Measurements from ENCODE around the gene ANKRD53. TPM values are rescaled to one million over a fixed set of nuclear protein-coding genes. Genes with fewer than 3 reads are reported as not detected.

Gene ANKRD53
- total RNA-seq, 1 donor from 2014 or later = 0.75 TPM

DNA sequence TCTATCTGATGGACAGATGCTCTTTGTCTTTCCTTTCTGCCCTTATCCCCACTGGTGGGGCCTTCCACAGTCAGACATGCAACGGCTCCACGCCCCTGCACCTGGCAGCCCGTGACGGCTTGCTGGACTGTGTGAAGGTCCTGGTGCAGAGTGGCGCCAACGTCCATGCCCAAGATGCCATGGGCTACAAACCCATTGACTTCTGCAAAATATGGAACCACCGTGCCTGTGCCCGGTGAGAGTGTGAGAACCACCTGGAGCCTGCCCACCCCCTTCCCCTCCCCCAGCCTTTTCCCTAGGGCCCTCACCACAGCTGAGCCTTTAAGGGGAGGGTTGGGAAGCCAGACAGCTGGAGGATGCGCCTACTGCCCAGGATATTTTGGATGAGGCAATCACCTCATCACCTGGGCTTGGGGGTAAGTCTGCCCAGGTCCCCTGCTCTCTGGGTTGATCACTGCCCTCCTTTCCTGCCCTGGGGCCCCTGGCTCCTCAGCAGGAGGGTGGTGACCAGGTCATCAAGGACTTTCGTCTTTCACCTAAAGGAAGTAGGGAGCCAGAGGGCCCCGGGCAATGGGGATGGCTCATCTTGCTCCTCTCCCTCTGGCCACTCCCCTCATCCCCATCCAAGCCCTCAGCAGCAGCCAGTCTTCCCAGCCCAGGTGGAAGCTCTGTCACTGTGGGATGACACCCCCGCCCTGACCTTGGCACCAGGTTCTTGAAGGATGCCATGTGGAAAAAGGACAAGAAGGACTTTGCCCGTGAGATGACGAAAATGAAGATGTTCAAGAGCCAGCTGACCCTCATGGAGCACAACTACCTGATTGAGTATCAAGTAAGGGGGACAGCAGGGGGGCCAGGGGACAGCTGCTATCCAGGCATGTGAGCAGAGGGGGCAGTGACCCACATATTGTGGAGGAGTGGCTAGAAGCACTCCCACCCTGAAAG is 3.7 kb downstream of the ANKRD53 start:
- no peak for DNase-seq (ENCODE audit: low read depth)
- no peak overlapping the region for H3K4me3 ChIP-seq (ENCODE audit: low read depth, low read length)
- TF ChIP-seq, protein P1, sequence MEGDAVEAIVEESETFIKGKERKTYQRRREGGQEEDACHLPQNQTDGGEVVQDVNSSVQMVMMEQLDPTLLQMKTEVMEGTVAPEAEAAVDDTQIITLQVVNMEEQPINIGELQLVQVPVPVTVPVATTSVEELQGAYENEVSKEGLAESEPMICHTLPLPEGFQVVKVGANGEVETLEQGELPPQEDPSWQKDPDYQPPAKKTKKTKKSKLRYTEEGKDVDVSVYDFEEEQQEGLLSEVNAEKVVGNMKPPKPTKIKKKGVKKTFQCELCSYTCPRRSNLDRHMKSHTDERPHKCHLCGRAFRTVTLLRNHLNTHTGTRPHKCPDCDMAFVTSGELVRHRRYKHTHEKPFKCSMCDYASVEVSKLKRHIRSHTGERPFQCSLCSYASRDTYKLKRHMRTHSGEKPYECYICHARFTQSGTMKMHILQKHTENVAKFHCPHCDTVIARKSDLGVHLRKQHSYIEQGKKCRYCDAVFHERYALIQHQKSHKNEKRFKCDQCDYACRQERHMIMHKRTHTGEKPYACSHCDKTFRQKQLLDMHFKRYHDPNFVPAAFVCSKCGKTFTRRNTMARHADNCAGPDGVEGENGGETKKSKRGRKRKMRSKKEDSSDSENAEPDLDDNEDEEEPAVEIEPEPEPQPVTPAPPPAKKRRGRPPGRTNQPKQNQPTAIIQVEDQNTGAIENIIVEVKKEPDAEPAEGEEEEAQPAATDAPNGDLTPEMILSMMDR (conservative IDR thresholded peaks at IDR 0.05; ENCODE audit: low read depth, low read length) = no peak

DNA sequence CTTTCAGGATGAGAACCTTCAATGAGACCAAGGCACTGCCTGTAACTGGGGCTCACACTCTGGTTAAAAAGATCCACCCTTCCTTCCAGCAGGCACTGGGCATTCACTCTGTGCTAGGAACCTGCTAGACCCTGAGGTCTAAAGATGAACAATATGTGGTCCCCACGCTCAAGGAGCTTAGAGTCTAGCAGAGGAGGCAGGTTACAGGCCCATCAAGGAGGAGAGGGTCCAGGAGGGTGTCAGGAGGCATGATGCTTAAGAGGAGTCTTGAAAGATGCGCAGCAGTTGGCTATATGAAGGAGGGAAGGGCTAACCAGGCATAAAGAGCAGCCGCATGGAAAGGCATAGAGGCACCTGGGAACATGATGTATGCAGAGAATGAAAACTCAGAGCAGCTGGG is 4.5 kb downstream of the ANKRD53 start:
- no peak for DNase-seq (ENCODE audit: low read depth)
- H3K4me3 ChIP-seq (ENCODE audit: low read depth, low read length) = no peak overlapping the region
- TF ChIP-seq, protein P1 (conservative IDR thresholded peaks at IDR 0.05; ENCODE audit: low read depth, low read length) = no peak

DNA sequence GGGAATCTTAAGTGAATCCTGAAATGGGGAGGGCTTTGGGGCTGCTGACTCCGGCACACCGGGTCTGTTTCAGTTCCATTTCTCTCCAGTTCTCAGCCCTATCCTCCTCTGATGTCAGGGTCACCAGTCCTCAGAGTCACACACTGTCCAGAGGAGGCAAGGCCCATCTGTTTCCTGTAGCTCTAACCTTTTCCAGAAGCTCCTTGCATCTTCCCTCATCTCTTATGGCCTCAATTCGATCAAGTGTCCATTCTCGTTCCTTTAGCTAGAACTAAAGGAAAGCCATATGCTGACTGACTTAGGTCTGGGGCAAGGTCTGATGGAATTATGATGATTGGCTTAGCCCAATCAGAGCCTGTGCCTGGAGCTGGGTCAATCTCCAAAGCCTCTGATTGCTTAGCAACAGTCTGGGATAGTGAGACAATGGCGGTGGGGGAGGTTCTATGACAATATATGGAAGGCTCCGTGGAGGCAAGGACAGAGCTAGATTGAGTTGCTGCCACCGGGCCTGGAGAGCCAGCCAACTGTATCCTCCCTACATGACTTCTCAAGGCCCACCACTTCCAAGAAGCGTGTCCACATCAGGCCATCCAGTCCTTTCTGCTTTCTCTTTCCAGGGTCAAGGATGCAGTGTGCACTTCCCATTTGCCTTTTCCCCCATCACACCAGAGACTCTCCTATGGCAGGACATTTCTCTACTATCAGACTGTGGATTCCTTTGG is 5.2 kb downstream of the ANKRD53 start:
- DNase-seq (ENCODE audit: low read depth) = no peak
- TF ChIP-seq, protein P1 (conservative IDR thresholded peaks at IDR 0.05; ENCODE audit: low read depth, low read length) = no peak
- H3K4me3 ChIP-seq (ENCODE audit: low read depth, low read length) = no peak overlapping the region

DNA sequence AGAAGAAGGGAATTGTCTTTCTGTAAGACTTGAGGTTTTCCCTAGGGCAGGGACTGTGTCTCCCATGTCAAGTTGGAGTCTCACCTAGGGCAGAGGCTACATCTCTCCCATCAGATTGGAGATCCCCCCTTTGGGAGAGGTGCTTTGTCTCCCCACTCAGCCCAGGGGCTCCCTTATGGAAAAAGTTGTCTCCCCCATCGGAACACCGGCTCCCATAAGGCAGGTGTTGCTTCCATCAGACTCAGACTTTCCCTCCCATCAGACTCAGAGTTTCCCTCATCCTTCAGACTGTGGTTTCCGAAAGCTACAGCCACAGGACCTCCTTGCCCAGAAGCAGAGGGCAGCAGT is 5.8 kb downstream of the ANKRD53 start:
- no peak overlapping the region for H3K4me3 ChIP-seq (ENCODE audit: low read depth, low read length)
- TF ChIP-seq, protein P1 (conservative IDR thresholded peaks at IDR 0.05; ENCODE audit: low read depth, low read length) = no peak
- DNase-seq (ENCODE audit: low read depth) = no peak

DNA sequence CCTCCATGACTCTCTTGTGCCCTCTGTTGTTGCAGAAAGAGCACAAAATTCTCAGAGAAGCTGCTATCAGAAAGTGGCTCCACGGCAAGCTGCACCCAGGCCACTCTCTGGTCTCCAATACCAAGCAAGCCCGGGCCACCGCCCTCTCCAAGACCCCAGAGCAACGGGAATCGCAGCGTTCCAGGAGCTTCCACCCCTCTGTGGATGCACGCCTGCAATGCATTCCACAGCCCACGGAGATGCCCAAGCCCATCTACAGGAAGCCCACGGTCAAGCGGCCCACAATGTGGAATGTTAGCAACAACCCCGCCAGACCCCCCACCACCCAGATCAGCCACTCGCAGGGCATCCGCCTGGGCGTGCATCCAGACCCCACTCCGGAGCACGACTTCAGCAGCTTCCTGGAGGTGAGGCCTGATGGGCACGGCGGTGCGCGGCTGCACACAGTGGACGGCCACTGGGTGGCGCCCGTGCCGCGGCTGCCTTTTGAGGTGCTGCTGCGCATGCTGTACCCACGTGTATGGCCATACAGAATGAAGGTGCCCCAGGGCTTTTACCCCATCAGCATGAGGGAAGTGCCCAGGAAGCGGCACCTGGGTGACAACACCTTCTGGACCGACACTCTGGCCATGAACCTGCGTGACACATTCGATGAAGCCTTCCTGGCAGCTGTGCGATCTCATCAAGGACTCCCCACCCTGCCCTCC is 6.3 kb downstream of the ANKRD53 start:
- no peak for DNase-seq (ENCODE audit: low read depth)
- H3K4me3 ChIP-seq (ENCODE audit: low read depth, low read length) = no peak overlapping the region
- TF ChIP-seq, protein P1 (conservative IDR thresholded peaks at IDR 0.05; ENCODE audit: low read depth, low read length) = peak; percentile 57

DNA sequence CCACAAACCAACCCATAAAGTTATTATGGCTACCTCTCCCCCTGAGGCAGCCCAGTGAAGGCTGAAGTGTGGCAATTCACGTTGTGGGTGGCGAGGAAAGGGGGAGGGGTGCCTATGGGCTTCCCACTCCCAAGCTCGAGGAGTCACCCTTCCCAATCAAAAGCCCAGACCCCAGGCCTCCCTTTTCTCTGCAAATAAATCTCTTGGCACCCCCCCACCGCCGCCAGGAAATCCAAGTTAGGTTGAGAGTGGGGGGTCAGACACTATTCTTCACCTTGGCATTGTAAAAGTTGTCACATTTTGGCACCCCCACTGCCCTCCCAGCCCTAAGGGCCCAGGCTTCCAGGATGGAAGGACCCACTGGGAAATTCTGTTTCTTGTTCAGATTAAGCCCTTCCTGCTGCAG is 6.9 kb downstream of the ANKRD53 start:
- DNase-seq (ENCODE audit: low read depth) = no peak
- TF ChIP-seq, protein P1 (conservative IDR thresholded peaks at IDR 0.05; ENCODE audit: low read depth, low read length) = no peak

More for the DNA sequence above, 6.9 kb downstream of the ANKRD53 start:
- H3K4me3 ChIP-seq (ENCODE audit: low read depth, low read length) = no peak overlapping the region
